Heart left ventricle (tissue), 16 donors: ENCODE measurements around the gene ACOT2. TPM values are rescaled to one million over a fixed set of nuclear protein-coding genes. Genes with fewer than 3 reads are reported as not detected.
"Not testable (repeated sequence)": the region's sequence is repeated elsewhere in the genome, so short reads cannot be mapped to it uniquely, and the experiment has no call there.

Experiments used
- ATAC-seq, 4 donors: fragments of 200-7000 bp; cut with Tn5 transposase; one replicate each; pipeline ENCODE4 v1.9.1; 2020 to 2022; ENCODE audit warnings: moderate library complexity in 4 of 4, mild to moderate bottlenecking in 3 of 4, moderate number of reproducible peaks in 1 of 4
- DNase-seq, 5 donors: peaks; one replicate each; pipeline ENCODE4 v3.0.0-alpha.2; 2020
- H3K27ac ChIP-seq, 12 donors: fragments of 200-600 bp; sonication (generic) in 4 of 12; one replicate each; pipeline versions ENCODE4 v1.5.0 to v1.8.0; 2016 to 2022; ENCODE audit warnings: mild to moderate bottlenecking in 2 of 12
- H3K27me3 ChIP-seq, 9 donors: fragments of 200-600 bp; sonication (generic) in 2 of 9; one replicate each; pipeline versions ENCODE4 v1.5.1 to v1.8.0; 2016 to 2022; ENCODE audit warnings: mild to moderate bottlenecking in 3 of 9
- H3K36me3 ChIP-seq, 9 donors: fragments of 200-600 bp; sonication (generic) in 2 of 9; one replicate each; pipeline versions ENCODE4 v1.5.0 to v1.8.0; 2018 to 2022; ENCODE audit warnings: mild to moderate bottlenecking in 2 of 9
- H3K4me1 ChIP-seq, 12 donors: fragments of 200-600 bp; sonication (generic) in 4 of 12; one replicate each; pipeline versions ENCODE4 v1.5.0 to v1.8.0; 2016 to 2022; ENCODE audit warnings: mild to moderate bottlenecking in 3 of 12
- H3K4me3 ChIP-seq, 12 donors: fragments of 200-600 bp; sonication (generic) in 4 of 12; one replicate each; pipeline versions ENCODE4 v1.5.0 to v1.8.0; 2017 to 2022; ENCODE audit warnings: mild to moderate bottlenecking in 9 of 12, moderate library complexity in 4 of 12
- H3K9me3 ChIP-seq, 12 donors: fragments of 200-600 bp; sonication (generic) in 4 of 12; one replicate each; pipeline versions ENCODE4 v1.5.0 to v1.8.0; 2016 to 2022; ENCODE audit warnings: mild to moderate bottlenecking in 1 of 12
- POLR2A ChIP-seq, 2 donors: fragments of 450-650 bp; IDR thresholded peaks; one replicate each; pipeline ENCODE4 v1.6.1; 2017; ENCODE audit warnings: antibody characterized with exemption in 2 of 2, mild to moderate bottlenecking in 2 of 2, moderate library complexity in 2 of 2
- WGBS, 4 donors: extraction: QIAGEN DNeasy Blood & Tissue Kit in 2 of 4; methylation state at CpG; one replicate each; pipeline versions ENCODE4 v1.1.5 to v1.1.7; 2013 to 2018; 5-methylcytosine and 5-hydroxymethylcytosine counted together
- intact Hi-C, 10 donors: fragments of 100-400 bp; cut with DNase I; formaldehyde crosslinking; loops; one replicate each; pipeline versions ENCODE4 v1.11.1 to v1.14.2; 2022
- polyA plus RNA-seq, 2 donors: library from polyadenylated mRNA; stranded (reverse); fragments of 200-250 nt; gene quantifications; one replicate each; pipeline ENCODE4 v1.2.3, GENCODE V29; 2013
- total RNA-seq, 9 donors: library from RNA; depleted of rRNA in 2 of 9; stranded (reverse); fragments of >200 nt in 2 of 9; fragmentation: NEBNext Ultra II Directional in 3 of 9; extraction: Animal tissue kit (Norgen Biotek cat#: 25700) in 3 of 9; gene quantifications; one replicate each; pipeline versions ENCODE4 v1.1.0 to v1.2.4, GENCODE V29; 2016 to 2023
- TF ChIP-seq, protein P1 (sequence below), 12 donors: fragments of 200-600 bp; sonication (generic) in 4 of 12; IDR thresholded peaks; one replicate each; pipeline versions ENCODE4 v1.5.0 to v1.8.0; 2018 to 2022; ENCODE audit warnings: antibody characterized with exemption in 12 of 12, mild to moderate bottlenecking in 5 of 12
- donor health status: ischemic (EF 13 %, LVEDD 7.1; RV severe dilation, severe dysfunction).
- donor health status: healthy with polysubstance abuse.
- donor health status: DM: no; HTN: yes; CAD: no.
- donor health status: DM: no; HTN: no; CAD: no.
- donor health status: ischemic (EF 25% LVEDD 6.9; RV normal size, moderate dysfunction).
- donor health status: ischemic (EF 25% LVEDD 5.7; RV mildly dilated, moderate dysfunction).
- donor health status: healthy.
- donor health status: DM: yes; HTN: yes; CAD: no.
- donor health status: ischemic (EF 35%, LVEDD 5.7; RV mildly dilated, moderate dysfunction).
- donor health status: nonischemic (EF 11% LVEDD 7.7; RV severe dilation, severe dysfunction).
- donor health status: DM: yes; HTN: yes; CAD: no.
- donor health status: PGD.
- donor health status: ischemic (EF 29% LVEDD 5.4; RV normal size, mild dysfunction).
- donor health status: nonischemic (EF 23%, LVEDD 6.1; RV moderate dilation, normal function).

ACOT2 gene
- total and polyA plus RNA-seq, 11 donors = 79.0 to 235 (median 144) TPM

DNA sequence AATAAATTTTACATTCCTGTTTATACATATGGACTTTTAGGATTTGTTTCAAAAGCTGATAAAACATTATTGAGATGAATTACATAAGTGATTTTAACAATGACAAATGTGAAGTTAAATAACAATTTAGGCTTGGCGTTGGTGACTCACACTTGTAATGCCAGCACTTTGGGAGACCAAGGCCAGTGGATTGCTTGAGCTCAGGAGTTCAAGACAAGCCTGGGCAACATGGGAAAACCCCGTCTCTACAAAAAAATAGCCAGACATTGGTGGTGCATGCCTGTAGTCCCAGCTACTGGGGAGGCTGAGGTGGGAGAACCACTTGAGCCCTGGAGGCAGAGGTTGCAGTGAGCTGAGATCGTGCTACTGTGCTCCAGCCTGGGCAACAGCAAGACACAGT lies 7.4 kb downstream of the ACOT2 start:
- ATAC-seq (no peak), DNase-seq (no peak)
- no peak overlapping the region for H3K27ac ChIP-seq
- intact Hi-C loops = loop anchor here in 1 of 10 donors (10.0 kb wide), 1 partner anchor 48 kb away; no protein-coding TSS in a partner anchor
- TF ChIP-seq, protein P1, sequence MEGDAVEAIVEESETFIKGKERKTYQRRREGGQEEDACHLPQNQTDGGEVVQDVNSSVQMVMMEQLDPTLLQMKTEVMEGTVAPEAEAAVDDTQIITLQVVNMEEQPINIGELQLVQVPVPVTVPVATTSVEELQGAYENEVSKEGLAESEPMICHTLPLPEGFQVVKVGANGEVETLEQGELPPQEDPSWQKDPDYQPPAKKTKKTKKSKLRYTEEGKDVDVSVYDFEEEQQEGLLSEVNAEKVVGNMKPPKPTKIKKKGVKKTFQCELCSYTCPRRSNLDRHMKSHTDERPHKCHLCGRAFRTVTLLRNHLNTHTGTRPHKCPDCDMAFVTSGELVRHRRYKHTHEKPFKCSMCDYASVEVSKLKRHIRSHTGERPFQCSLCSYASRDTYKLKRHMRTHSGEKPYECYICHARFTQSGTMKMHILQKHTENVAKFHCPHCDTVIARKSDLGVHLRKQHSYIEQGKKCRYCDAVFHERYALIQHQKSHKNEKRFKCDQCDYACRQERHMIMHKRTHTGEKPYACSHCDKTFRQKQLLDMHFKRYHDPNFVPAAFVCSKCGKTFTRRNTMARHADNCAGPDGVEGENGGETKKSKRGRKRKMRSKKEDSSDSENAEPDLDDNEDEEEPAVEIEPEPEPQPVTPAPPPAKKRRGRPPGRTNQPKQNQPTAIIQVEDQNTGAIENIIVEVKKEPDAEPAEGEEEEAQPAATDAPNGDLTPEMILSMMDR (IDR thresholded peaks at IDR 0.05) = no peak
- no peak for TF ChIP-seq POLR2A (IDR thresholded peaks at IDR 0.05)
- H3K9me3 ChIP-seq = no peaks in the 10 kb centered on the region
- peaks cover 0 to 6% (median 0%) of the 10 kb centered on the region in 12 donors for H3K4me1 ChIP-seq
- no peaks in the 10 kb centered on the region for H3K27me3 ChIP-seq
- 89 to 95% (median 93%) methylated on average over 3 of the region's 3 CpGs for WGBS, 4 donors
- no peak overlapping the region for H3K4me3 ChIP-seq
- peaks cover 0 to 56% (median 25%) of the 10 kb centered on the region in 9 donors for H3K36me3 ChIP-seq

DNA sequence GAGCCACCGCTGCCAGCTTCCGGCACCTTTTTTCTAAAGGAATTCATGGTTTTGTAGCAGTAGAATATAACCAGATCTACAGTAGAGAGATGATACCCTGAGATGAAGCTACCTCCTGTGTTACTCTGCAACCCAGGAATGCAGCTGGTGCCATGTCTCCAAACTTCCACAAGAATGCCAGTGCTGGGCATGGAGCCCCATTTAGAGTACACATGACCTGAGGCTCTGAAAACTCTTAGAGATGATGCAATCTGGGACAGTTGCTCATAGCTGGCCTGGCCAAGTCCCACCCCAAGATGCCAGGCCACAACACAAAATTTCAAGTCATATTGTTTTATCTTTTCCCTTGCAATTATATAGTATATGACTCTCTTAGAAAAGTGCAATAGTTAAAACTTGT lies 8.2 kb downstream of the ACOT2 start:
- intact Hi-C loops = loop anchor here in 1 of 10 donors (10.0 kb wide), 1 partner anchor 48 kb away; no protein-coding TSS in a partner anchor
- WGBS, 4 donors = 86 to 98% (median 95%) methylated on average over 1 to 2 of the region's 2 CpGs
- ATAC-seq = peak; percentile 76 to 95 (median 87)

DNA sequence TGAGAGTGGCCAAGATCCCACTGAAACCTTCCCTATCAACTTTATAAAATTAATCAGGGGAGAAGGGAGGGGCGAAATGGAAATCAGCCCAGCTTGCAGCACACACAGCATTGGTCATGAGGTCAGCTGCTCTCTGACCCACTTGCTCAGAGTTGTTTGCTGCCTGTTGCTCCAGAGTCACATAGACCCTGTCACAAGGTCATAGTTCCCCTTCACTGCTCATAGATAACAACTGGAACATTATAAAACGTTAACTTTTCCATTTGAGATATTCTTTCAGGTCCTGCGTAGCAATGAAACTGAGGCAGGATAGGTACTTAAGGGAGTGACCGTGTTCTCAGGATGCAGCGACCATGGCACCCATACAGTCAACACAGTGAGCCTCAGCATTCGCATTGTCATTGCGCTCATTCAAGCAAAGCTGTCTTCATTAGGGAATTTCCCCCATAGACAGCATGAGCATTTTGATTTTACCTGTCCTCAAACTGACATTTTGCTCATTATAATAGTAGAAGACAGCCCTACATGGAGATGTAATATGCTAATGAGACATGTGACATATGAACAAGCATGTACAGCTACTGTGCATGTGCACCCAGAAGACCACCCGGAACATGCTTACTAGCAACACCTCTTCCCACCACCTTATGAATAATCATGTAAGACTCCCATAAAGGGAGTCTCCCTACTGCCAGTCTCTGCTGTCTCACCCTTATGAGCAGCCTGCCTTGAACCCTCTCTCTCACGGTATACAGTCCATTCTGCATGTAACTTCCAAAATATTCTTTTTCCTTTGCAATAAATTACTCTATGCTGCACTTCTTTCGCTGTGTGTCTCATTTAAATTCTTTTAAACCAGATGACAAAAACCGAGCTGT lies 13.3 kb downstream of the ACOT2 start:
- H3K4me3 ChIP-seq, DNase-seq, intact Hi-C loops, H3K27me3 ChIP-seq, H3K9me3 ChIP-seq, ATAC-seq, H3K27ac ChIP-seq, H3K4me1 ChIP-seq: not testable (repeated sequence)
- WGBS, 4 donors = 83 to 90% (median 88%) methylated on average over 6 to 10 of the region's 11 CpGs
- H3K36me3 ChIP-seq = peaks cover 0 to 36% (median 10%) of the 10 kb centered on the region in 9 donors

More for the DNA sequence above, 8.2 kb downstream of the ACOT2 start:
- not testable (repeated sequence) for H3K4me1 ChIP-seq, H3K27me3 ChIP-seq, H3K27ac ChIP-seq, H3K4me3 ChIP-seq, H3K9me3 ChIP-seq, DNase-seq
- peaks cover 0 to 56% (median 25%) of the 10 kb centered on the region in 9 donors for H3K36me3 ChIP-seq

DNA sequence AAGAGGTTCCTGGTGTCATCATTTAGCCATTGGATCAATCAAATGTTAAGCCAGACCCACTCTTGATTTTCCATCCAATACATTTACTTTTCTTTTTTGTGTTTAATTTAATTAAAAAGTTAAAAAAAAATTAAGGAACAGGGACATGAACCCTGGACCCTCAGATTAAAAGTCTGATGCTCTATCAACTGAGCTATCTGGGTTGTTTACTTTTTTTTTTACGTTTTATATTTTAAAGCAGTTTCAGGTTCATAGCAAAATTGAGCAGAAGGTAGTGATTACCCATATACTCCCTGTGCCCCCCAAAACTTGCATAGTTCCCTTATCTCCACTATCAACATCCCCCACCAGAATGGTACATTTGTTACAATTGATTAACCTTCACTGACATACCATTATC lies 19.7 kb downstream of the ACOT2 start:
- no peak for ATAC-seq

DNA sequence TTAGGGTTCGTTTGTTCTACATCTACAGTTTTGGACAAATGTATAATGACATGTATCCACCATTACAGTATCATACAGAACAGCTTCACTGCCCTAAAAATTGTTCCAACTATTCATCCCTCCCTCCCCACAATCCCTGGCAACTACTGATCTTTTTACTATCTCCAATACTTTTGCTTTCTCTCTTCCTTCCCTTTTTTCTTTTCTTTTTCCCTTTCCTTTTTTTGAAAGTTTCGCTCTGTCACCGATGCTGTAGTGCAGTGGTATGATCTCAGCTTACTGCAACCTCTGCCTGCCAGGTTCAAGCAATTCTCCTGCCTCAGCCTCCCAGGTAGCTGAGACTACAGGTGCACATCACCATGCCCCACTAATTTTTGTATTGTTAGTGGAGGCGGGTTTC lies 20.1 kb downstream of the ACOT2 start:
- no peaks in the 10 kb centered on the region for H3K27me3 ChIP-seq
- no peak for ATAC-seq
- H3K4me3 ChIP-seq = no peak overlapping the region
- intact Hi-C loops = no loop called here
- no peak for TF ChIP-seq POLR2A (IDR thresholded peaks at IDR 0.05)
- TF ChIP-seq, protein P1 (IDR thresholded peaks at IDR 0.05) = no peak
- H3K36me3 ChIP-seq = no peaks in the 10 kb centered on the region
- peaks cover 0 to 13% (median 2%) of the 10 kb centered on the region in 12 donors for H3K4me1 ChIP-seq
- no peak for DNase-seq
- H3K9me3 ChIP-seq = no peaks in the 10 kb centered on the region
- WGBS, 4 donors = 88 to 90% (median 88%) methylated on average over 4 of the region's 4 CpGs
- H3K27ac ChIP-seq = no peak overlapping the region

More for the DNA sequence above, 19.7 kb downstream of the ACOT2 start:
- no peak overlapping the region for H3K4me3 ChIP-seq
- 82 to 93% (median 90%) methylated on average over 1 of the region's 1 CpG for WGBS, 4 donors
- TF ChIP-seq, protein P1 (IDR thresholded peaks at IDR 0.05) = no peak
- no peak for TF ChIP-seq POLR2A (IDR thresholded peaks at IDR 0.05)
- no peak overlapping the region for H3K27ac ChIP-seq
- DNase-seq = no peak
- H3K4me1 ChIP-seq = peaks cover 0 to 13% (median 2%) of the 10 kb centered on the region in 12 donors
- intact Hi-C loops = no loop called here
- H3K27me3 ChIP-seq = no peaks in the 10 kb centered on the region
- H3K9me3 ChIP-seq = no peaks in the 10 kb centered on the region
- H3K36me3 ChIP-seq = no peaks in the 10 kb centered on the region

DNA sequence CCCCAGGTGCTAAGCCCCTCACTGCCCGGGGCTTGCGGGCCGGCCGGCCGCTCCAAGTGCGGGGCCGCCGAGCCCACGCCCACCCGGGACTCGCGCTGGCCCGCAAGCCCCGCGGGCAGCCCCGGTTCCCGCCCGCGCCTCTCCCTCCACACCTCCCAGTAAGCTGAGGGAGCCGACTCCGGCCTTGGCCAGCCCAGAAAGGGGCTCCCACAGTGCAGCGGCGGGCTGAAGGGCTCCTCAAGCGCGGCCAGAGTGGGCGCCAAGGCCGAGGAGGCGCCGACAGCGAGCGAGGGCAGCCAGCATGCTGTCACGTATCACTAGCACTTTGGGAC lies 21.6 kb downstream of the ACOT2 start:
- 95 to 98% (median 96%) methylated on average over 9 to 32 of the region's 32 CpGs for WGBS, 4 donors
- H3K9me3 ChIP-seq, H3K27me3 ChIP-seq, DNase-seq, ATAC-seq, intact Hi-C loops, H3K27ac ChIP-seq, H3K4me3 ChIP-seq, H3K36me3 ChIP-seq: not testable (repeated sequence)
- peaks cover 0 to 13% (median 2%) of the 10 kb centered on the region in 12 donors for H3K4me1 ChIP-seq
